ENCODE results near the gene POC1A. TPM values are rescaled to one million over a fixed set of nuclear protein-coding genes. Genes with fewer than 3 reads are reported as not detected.

POC1A gene
- total RNA-seq, 4 donors from 2014 or later = 0.65 to 2.0 (median 1.2) TPM

GRCh38 chr3:52193065-52193464 is 38.8 kb upstream of the POC1A start:
- DNase-seq (ENCODE audit: low spot score) = no peak
- TF ChIP-seq, protein P1, sequence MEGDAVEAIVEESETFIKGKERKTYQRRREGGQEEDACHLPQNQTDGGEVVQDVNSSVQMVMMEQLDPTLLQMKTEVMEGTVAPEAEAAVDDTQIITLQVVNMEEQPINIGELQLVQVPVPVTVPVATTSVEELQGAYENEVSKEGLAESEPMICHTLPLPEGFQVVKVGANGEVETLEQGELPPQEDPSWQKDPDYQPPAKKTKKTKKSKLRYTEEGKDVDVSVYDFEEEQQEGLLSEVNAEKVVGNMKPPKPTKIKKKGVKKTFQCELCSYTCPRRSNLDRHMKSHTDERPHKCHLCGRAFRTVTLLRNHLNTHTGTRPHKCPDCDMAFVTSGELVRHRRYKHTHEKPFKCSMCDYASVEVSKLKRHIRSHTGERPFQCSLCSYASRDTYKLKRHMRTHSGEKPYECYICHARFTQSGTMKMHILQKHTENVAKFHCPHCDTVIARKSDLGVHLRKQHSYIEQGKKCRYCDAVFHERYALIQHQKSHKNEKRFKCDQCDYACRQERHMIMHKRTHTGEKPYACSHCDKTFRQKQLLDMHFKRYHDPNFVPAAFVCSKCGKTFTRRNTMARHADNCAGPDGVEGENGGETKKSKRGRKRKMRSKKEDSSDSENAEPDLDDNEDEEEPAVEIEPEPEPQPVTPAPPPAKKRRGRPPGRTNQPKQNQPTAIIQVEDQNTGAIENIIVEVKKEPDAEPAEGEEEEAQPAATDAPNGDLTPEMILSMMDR (IDR thresholded peaks at IDR 0.05) = no peak
- peak; percentile 43 for ATAC-seq (ENCODE audit: low FRiP score)

- TF ChIP-seq, protein P1 (IDR thresholded peaks at IDR 0.05) = no peak
- DNase-seq (ENCODE audit: low spot score) (no peak), ATAC-seq (ENCODE audit: low FRiP score) (no peak)
Observed at GRCh38 chr3:52191663-52192062, 37.4 kb upstream of the POC1A start.

- ATAC-seq (ENCODE audit: low FRiP score) (peak; percentile 48), DNase-seq (ENCODE audit: low spot score) (no peak)
- TF ChIP-seq, protein P1 (IDR thresholded peaks at IDR 0.05) = no peak
Observed at GRCh38 chr3:52190294-52191074, 36.3 kb upstream of the POC1A start.

- TF ChIP-seq, protein P1 (IDR thresholded peaks at IDR 0.05) = no peak
- ATAC-seq (ENCODE audit: low FRiP score) = no peak
- no peak for DNase-seq (ENCODE audit: low spot score)
Observed at GRCh38 chr3:52188556-52188955, 34.3 kb upstream of the POC1A start.

DNA sequence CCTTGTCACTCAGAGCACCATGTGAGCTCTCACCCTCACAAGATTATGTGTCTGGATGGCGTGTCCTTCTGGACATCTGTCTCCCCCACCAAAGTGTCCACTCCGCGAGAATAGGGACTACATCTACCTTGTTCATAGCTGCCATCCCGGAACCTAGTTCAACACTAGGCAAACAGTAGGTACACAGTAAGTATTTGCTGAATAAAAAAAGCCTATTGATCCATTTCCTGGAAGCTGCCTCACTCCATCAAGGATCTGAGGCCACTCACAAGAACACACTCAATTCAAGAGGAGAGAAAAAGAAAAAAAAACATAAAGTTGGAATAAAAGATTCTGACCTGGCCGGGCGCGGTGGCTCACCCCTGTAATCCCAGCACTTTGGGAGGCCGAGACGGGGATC is 32.5 kb upstream of the POC1A start:
- DNase-seq (ENCODE audit: low spot score) = no peak
- TF ChIP-seq, protein P1 (IDR thresholded peaks at IDR 0.05) = no peak

GRCh38 chr3:52185837-52186236 is 31.6 kb upstream of the POC1A start:
- TF ChIP-seq, protein P1 (IDR thresholded peaks at IDR 0.05) = no peak
- no peak for DNase-seq (ENCODE audit: low spot score)
- no peak for ATAC-seq (ENCODE audit: low FRiP score)

More for the DNA sequence above, 32.5 kb upstream of the POC1A start:
- no peak for ATAC-seq (ENCODE audit: low FRiP score)

DNA sequence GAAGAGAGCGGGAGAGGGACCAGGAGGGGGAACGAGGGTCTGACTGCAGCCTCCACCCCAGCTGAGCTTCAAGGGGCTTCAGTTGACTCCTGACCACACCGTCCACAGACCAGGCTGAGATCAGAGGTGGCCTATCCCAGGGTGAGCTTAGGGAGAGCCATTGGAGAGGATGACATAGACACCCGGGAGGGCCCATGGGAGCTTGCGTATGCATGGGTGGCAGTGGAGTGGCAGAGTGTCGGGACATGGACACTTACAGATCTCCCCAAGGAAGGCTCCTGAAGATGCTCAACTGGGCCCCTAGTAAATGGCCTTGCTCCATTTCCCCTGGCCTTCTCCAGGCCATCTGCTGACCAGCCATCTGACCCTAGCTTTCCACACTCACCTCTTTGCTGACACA is 31.1 kb upstream of the POC1A start:
- TF ChIP-seq, protein P1 (IDR thresholded peaks at IDR 0.05) = no peak
- DNase-seq (ENCODE audit: low spot score) = no peak
- ATAC-seq (ENCODE audit: low FRiP score) = no peak

Data from omental fat pad (tissue), 4 donors.